ENCODE results near the gene PNPLA7. TPM values are rescaled to one million over a fixed set of nuclear protein-coding genes. Genes with fewer than 3 reads are reported as not detected.
A peak's percentile ranks its signal among the peaks of the same experiment; 100 is the strongest.

PNPLA7 gene
- total and polyA plus RNA-seq, 2 of the 13 experiments (the other 11 are each of a cell fraction or from before 2014, with no cell fraction given) = 0.42 to 1.5 TPM

GRCh38 chr9:137462986-137463930 is 86.9 kb downstream of the PNPLA7 start (continued):
- TF ChIP-seq KLF16 (CRISPR knock-in tag; IDR thresholded peaks at IDR 0.05) (no peak), DNMT3B (CRISPR knock-in tag; conservative IDR thresholded peaks at IDR 0.05) (no peak), NCOA2 (CRISPR knock-in tag; IDR thresholded peaks at IDR 0.05) (no peak), MLX (CRISPR knock-in tag; IDR thresholded peaks at IDR 0.05) (peak; percentile 77; the same call in 1 of the 2 replicates), ZNF142 (CRISPR knock-in tag; IDR thresholded peaks at IDR 0.05) (no peak), ESRRA (CRISPR knock-in tag; IDR thresholded peaks at IDR 0.05; ENCODE audit: low read depth) (peak; percentile 80), RNF2 (conservative IDR thresholded peaks at IDR 0.05; ENCODE audit: low read depth) (no peak), HNF1B (CRISPR knock-in tag; IDR thresholded peaks at IDR 0.05) (peak; percentile 92), NONO (IDR thresholded peaks at IDR 0.05) (no peak), NONO (CRISPR knock-in tag; conservative IDR thresholded peaks at IDR 0.05) (peak; percentile 73), HMG20B (CRISPR knock-in tag; conservative IDR thresholded peaks at IDR 0.05) (no peak), ZNF709 (CRISPR knock-in tag; IDR thresholded peaks at IDR 0.05) (peak; percentile 89), TARDBP (CRISPR knock-in tag; IDR thresholded peaks at IDR 0.05) (peak; percentile 35; the same call in 1 of the 2 replicates), ZFP62 (CRISPR knock-in tag; IDR thresholded peaks at IDR 0.05) (no peak), NBN (conservative IDR thresholded peaks at IDR 0.05) (no peak), ZMAT3 (CRISPR knock-in tag; conservative IDR thresholded peaks at IDR 0.05) (peak; percentile 59; the same call in 1 of the 2 replicates), TBX2 (CRISPR knock-in tag; IDR thresholded peaks at IDR 0.05; ENCODE audit: borderline replicate concordance) (peak; percentile 57), HDAC2 (CRISPR knock-in tag; IDR thresholded peaks at IDR 0.05) (peak; percentile 51; the same call in 1 of the 2 replicates), ZNF180 (CRISPR knock-in tag; IDR thresholded peaks at IDR 0.05; ENCODE audit: borderline replicate concordance, low read depth) (no peak), ZNF30 (CRISPR knock-in tag; IDR thresholded peaks at IDR 0.05) (no peak), ZNF317 (CRISPR knock-in tag; IDR thresholded peaks at IDR 0.05) (0 out of 2 replicates have a peak, but pooled peaks have one; percentile 53), TCF12 (IDR thresholded peaks at IDR 0.05) (no peak), TCF12 (CRISPR knock-in tag; IDR thresholded peaks at IDR 0.05) (peak; percentile 65; the same call in 1 of the 2 replicates), HNRNPL (IDR thresholded peaks at IDR 0.05; ENCODE audit: low read depth, low read length) (peak; percentile 89)

Measured in HepG2 (cell line).